Measurements from ENCODE around the gene RAPSN.

Gene RAPSN

DNA sequence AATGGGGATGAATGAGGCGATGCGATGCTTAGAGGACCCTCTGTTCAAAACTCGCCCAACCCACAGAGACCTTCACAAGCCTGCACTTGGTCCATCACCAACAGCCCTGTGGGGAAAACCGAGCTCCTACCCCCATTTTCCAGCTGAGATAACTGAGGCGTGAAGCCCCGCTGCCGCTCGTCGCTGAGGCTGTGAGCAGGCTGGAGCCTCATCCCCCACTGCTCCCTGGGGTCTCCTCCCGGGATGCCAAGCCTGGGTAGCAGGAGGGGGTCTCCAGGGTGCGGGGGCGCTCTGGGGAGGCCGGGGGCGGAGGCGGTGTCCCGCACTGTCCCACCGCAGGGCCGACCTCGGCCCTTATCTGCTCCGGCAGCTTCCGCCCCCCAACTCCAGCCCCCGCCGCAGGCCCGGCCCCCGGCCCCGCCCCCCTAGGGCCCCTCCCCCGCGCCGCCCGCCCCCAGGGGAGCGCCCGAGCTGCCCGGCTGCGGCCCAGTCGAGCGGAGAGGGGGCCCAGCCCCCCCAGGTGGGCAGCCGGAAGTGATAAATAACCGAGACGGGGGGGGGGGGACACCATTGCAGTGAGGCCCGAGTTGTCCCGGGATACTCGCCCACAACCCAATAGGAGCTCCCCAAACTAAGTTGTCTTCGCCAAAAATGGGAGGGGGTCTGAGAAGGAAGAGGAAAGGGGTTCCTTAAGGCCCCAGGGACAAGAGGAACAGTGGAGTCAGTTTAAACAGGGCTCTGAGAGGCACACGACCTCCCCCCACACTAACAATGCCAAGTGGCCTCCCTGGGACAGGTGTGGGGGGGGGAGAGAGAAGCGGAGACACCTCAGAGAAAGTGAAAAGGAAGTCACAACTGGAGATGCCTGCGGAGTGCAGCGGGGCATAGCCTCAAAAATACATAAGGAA, 48.8 kb downstream of the RAPSN start:
- DNase-seq (ENCODE audit: insufficient read length, low spot score) (no peak), FAIRE-seq (no peak)
- TF ChIP-seq, protein P1, sequence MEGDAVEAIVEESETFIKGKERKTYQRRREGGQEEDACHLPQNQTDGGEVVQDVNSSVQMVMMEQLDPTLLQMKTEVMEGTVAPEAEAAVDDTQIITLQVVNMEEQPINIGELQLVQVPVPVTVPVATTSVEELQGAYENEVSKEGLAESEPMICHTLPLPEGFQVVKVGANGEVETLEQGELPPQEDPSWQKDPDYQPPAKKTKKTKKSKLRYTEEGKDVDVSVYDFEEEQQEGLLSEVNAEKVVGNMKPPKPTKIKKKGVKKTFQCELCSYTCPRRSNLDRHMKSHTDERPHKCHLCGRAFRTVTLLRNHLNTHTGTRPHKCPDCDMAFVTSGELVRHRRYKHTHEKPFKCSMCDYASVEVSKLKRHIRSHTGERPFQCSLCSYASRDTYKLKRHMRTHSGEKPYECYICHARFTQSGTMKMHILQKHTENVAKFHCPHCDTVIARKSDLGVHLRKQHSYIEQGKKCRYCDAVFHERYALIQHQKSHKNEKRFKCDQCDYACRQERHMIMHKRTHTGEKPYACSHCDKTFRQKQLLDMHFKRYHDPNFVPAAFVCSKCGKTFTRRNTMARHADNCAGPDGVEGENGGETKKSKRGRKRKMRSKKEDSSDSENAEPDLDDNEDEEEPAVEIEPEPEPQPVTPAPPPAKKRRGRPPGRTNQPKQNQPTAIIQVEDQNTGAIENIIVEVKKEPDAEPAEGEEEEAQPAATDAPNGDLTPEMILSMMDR (IDR thresholded peaks at IDR 0.05; ENCODE audit: insufficient read depth, missing control alignments) = no peak

- DNase-seq (ENCODE audit: insufficient read length, low spot score) (no peak), FAIRE-seq (no peak)
- TF ChIP-seq, protein P1 (IDR thresholded peaks at IDR 0.05; ENCODE audit: insufficient read depth, missing control alignments) = no peak
Measured at GRCh38 chr11:47398551-47398950, 50.4 kb downstream of the RAPSN start.

DNA sequence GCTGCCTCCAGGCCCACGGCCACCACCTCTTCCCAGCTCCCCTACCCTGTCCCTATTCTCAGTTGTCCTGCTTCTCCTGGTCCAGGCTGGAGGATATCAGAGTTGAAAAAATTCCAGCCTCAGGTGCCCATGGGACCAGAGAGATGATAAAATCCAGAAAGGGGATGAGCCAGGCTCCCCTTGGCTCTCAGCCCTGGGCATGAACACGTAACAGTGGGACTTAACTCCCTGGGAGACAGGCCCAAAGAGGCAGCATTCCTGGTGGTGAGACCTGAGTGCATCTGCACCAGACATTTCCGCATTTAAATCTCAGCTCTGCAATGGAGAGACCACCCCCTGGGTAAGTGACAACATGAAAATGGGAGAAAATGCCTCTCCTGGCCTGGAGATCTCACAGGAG, 50.9 kb downstream of the RAPSN start:
- FAIRE-seq = no peak
- no peak for DNase-seq (ENCODE audit: insufficient read length, low spot score)
- TF ChIP-seq, protein P1 (IDR thresholded peaks at IDR 0.05; ENCODE audit: insufficient read depth, missing control alignments) = no peak

DNA sequence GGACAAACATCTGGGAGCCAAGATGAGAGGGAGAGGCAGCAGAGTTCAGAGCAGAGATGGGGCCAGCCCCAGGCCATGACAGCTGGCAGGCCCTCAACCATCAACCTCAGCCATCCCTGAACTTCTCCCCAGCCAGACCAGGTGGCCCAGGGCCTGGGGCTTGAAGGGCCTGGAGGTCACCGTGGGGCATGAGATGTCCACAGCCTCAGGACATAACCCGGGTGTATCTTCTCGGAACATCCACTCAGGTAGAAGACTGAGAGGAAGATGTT, 53.0 kb downstream of the RAPSN start:
- DNase-seq (ENCODE audit: insufficient read length, low spot score) = no peak
- TF ChIP-seq, protein P1 (IDR thresholded peaks at IDR 0.05; ENCODE audit: insufficient read depth, missing control alignments) = no peak
- FAIRE-seq = no peak

- DNase-seq (ENCODE audit: insufficient read length, low spot score) = no peak
- FAIRE-seq = no peak
- TF ChIP-seq, protein P1 (IDR thresholded peaks at IDR 0.05; ENCODE audit: insufficient read depth, missing control alignments) = no peak
Measured at GRCh38 chr11:47395223-47396048, 53.5 kb downstream of the RAPSN start.

DNA sequence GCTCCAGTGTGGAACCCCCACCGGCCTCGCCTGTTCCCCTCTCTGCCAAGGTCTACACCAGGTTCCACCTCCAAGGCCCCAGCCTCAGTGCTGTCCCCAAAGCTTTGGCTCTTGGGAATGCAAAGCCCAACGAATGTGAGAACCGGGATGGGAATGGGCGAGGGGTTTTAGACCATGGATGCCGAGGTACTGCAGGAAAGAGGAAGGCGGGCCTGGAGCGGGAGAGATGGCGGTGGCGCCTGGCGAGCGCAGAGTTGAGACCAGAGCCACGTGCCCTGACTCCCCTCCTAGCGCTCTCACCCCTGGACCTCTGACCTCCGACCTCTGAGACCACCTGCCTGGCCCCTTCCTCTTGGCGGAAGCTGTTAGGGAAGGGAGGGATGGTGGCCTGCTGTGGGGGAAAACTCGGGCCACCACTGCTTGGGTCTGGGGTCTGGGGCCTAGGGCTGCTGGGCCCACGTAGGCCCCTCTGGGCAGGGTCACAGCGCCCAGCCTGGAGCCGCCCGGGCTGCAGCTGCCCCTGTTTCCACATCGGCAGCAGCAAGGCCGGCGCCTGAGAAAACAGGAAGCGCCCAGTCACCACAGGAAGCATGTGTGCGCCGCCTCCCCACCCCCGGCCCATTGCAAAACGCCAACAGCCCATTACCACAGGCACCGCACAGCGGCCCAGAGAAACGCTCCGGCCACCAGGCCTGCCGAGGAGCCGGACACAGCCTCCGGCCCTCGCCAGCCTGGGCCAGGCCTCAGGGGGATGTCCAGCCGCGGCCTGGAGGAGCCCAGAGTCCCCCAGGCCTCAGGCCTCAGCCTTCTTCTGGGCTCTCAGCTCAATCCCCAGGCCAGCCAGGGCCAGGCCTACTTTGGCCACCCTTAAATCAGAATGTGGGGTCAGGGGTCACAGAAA, 54.4 kb downstream of the RAPSN start:
- TF ChIP-seq, protein P1 (IDR thresholded peaks at IDR 0.05; ENCODE audit: insufficient read depth, missing control alignments) = no peak
- FAIRE-seq = no peak
- no peak for DNase-seq (ENCODE audit: insufficient read length, low spot score)

All from D721Med (cell line).